HepG2 (cell line): ENCODE results near the gene NEU4. TPM values are rescaled to one million over a fixed set of nuclear protein-coding genes. Genes with fewer than 3 reads are reported as not detected.
"Not testable (repeated sequence)": the region's sequence is repeated elsewhere in the genome, so short reads cannot be mapped to it uniquely, and the experiment has no call there.

Source experiments
- ATAC-seq: fragments of 200-7000 bp; cut with Tn5 transposase; 3 replicates; pipeline ENCODE4 v1.9.1; 2020; ENCODE audit warnings: mild to moderate bottlenecking, moderate library complexity
- BruUV-seq: library from RNA; stranded (reverse); fragments of 400-500 nt; replicated peaks from 2 replicates; lab custom pipeline; 2021; lab: Mats Ljungman, UMichigan
- CTCF ChIA-PET: fragments of 300-600 bp; formaldehyde crosslinking; extraction: SDS; loops from one replicate; lab custom pipeline; 2021; ENCODE audit warnings: low total read pairs, inconsistent platforms, low intra/inter-chr PET ratio; lab: Yijun Ruan, JAX
- POLR2A ChIA-PET: fragments of 350-600 bp; sonication (Branson Sonifier 250); formaldehyde crosslinking; loops from one replicate; lab custom pipeline; 2020; ENCODE audit warnings: antibody characterized with exemption, inconsistent platforms; lab: Yijun Ruan, JAX
- DNase-seq: peaks from one replicate; pipeline ENCODE4 v3.0.0-alpha.2; 2015; ENCODE audit warnings: low spot score
- FAIRE-seq: peaks from 3 replicates; lab custom pipeline; 2011; peaks lifted over from hg19 to GRCh38; lab: Jason Lieb, UNC
- H2AFZ ChIP-seq: one replicate; pipeline ENCODE4 v1.6.1; 2011; ENCODE audit warnings: low read length, inconsistent platforms
- H3K27ac ChIP-seq: fragments of 300-600 bp; 3 replicates; pipeline ENCODE4 v1.8.0; 2011; ENCODE audit warnings: mixed run types, mild to moderate bottlenecking, mixed read lengths, low read length, inconsistent platforms; ENCODE audit not compliant: insufficient read depth; ENCODE audit errors: extremely low read length
- H3K27me3 ChIP-seq, 2 experiments: fragments of 200-600 bp in 1 of 2; 2 replicates in 1 of 2; 3 replicates in 1 of 2; pipeline versions ENCODE4 v1.6.0 to v1.8.0; 2011; ENCODE audit warnings: low read length in 2 of 2, mild to moderate bottlenecking in 2 of 2, moderate library complexity in 2 of 2, inconsistent platforms in 1 of 2; ENCODE audit not compliant: insufficient read depth in 2 of 2, control insufficient read depth in 1 of 2
- H3K36me3 ChIP-seq, 2 experiments: fragments of 200-600 bp in 1 of 2; replicated peaks in 1 of 2; 2 replicates in 1 of 2; 3 replicates in 1 of 2; pipeline versions ENCODE4 v1.5.1 to v1.8.0; 2011; ENCODE audit warnings: low read length in 2 of 2, inconsistent platforms in 1 of 2; ENCODE audit not compliant: insufficient read depth in 2 of 2, control insufficient read depth in 1 of 2
- H3K4me1 ChIP-seq: 2 replicates; pipeline ENCODE4 v1.5.1; 2012; ENCODE audit warnings: low read length, inconsistent platforms; ENCODE audit not compliant: insufficient read depth
- H3K4me2 ChIP-seq: 2 replicates; pipeline ENCODE4 v1.6.0; 2011; ENCODE audit warnings: low read depth, low read length, inconsistent platforms
- H3K4me3 ChIP-seq, 3 experiments: fragments of 200-600 bp in 1 of 3; sonication (generic), shearing (Covaris generic) in 1 of 3; replicated peaks in 1 of 3; 2 replicates each; pipeline ENCODE4 v1.5.1; 2011 to 2016; ENCODE audit warnings: low read length in 3 of 3, inconsistent platforms in 2 of 3, low read depth in 2 of 3, mild to moderate bottlenecking in 2 of 3, control low read depth in 1 of 3, mixed read lengths in 1 of 3; ENCODE audit not compliant: insufficient read depth in 1 of 3
- H3K79me2 ChIP-seq: one replicate; pipeline ENCODE4 v1.6.1; 2011; ENCODE audit warnings: low read length, inconsistent platforms; ENCODE audit not compliant: insufficient read depth
- H3K9ac ChIP-seq: 2 replicates; pipeline ENCODE4 v1.6.0; 2011; ENCODE audit warnings: mild to moderate bottlenecking, low read depth, low read length, inconsistent platforms; ENCODE audit not compliant: insufficient read depth
- H3K9me3 ChIP-seq: 2 replicates; pipeline ENCODE4 v1.5.1; 2012; ENCODE audit warnings: mild to moderate bottlenecking, low read length
- H4K20me1 ChIP-seq: 2 replicates; pipeline ENCODE4 v1.6.0; 2011; ENCODE audit warnings: inconsistent platforms, mild to moderate bottlenecking, low read length, moderate library complexity; ENCODE audit not compliant: insufficient read depth
- FOXO1 ChIP-seq: sonication (generic); formaldehyde crosslinking; IDR thresholded peaks from 2 replicates; pipeline ENCODE4 v1.4.0; 2020; ENCODE audit warnings: missing genetic modification reagents
- POGK ChIP-seq: sonication (generic); formaldehyde crosslinking; conservative IDR thresholded peaks from 2 replicates; pipeline ENCODE4 v1.8.0; 2022; ENCODE audit warnings: mild to moderate bottlenecking, moderate library complexity, missing genetic modification reagents
- ZNF468 ChIP-seq: sonication (generic); formaldehyde crosslinking; IDR thresholded peaks from 2 replicates; pipeline ENCODE4 v1.8.0; 2022; ENCODE audit warnings: mild to moderate bottlenecking, moderate library complexity, missing genetic modification reagents
- ZNF776 ChIP-seq: sonication (generic); formaldehyde crosslinking; IDR thresholded peaks from 2 replicates; pipeline ENCODE4 v1.4.0; 2020; ENCODE audit warnings: mild to moderate bottlenecking, missing genetic modification reagents
- WGBS: methylation state at CpG from one replicate; pipeline ENCODE4 v1.1.6; 2017; ENCODE audit warnings: low lambda C conversion rate; 5-methylcytosine and 5-hydroxymethylcytosine counted together
- in situ Hi-C: cut with HindIII; loops from 2 replicates; pipeline ENCODE4 v1.10.0; 2017; ENCODE audit warnings: low pct_unique_long_range_greater_than_20kb; ENCODE audit not compliant: extremely low pct_ligation_motif_present
- intact Hi-C: fragments of 100-400 bp; cut with micrococcal nuclease; formaldehyde crosslinking; loops from one replicate; pipeline ENCODE4 v1.10.0; 2022; ENCODE audit not compliant: unreplicated experiment
- polyA plus RNA-seq, 8 experiments: library from polyadenylated mRNA; depleted of rRNA in 3 of 8; stranded (reverse) in 7 of 8; unstranded in 1 of 8; fragments of >200 nt; fragmentation: Illumina TruSeq in 4 of 8; extraction: Trizol in 4 of 8; gene quantifications; 2 replicates each; pipeline versions ENCODE4 v1.2.1 to v1.2.3, GENCODE V29; 2011 to 2016; ENCODE audit warnings: low read depth in 4 of 8, missing spikeins in 1 of 8, mixed read lengths in 1 of 8; ENCODE audit not compliant: insufficient read depth in 1 of 8
- total RNA-seq, 5 experiments: library from RNA; depleted of rRNA; stranded (reverse); fragments of >200 nt; fragmentation: Illumina TruSeq; extraction: Trizol; gene quantifications; 2 replicates each; pipeline ENCODE4 v1.2.3, GENCODE V29; 2016; ENCODE audit warnings: low read depth in 1 of 5

NEU4 gene
- total and polyA plus RNA-seq, 2 of the 13 experiments (the other 11 are each of a cell fraction or from before 2014, with no cell fraction given): 53.5 to 107 TPM

DNA sequence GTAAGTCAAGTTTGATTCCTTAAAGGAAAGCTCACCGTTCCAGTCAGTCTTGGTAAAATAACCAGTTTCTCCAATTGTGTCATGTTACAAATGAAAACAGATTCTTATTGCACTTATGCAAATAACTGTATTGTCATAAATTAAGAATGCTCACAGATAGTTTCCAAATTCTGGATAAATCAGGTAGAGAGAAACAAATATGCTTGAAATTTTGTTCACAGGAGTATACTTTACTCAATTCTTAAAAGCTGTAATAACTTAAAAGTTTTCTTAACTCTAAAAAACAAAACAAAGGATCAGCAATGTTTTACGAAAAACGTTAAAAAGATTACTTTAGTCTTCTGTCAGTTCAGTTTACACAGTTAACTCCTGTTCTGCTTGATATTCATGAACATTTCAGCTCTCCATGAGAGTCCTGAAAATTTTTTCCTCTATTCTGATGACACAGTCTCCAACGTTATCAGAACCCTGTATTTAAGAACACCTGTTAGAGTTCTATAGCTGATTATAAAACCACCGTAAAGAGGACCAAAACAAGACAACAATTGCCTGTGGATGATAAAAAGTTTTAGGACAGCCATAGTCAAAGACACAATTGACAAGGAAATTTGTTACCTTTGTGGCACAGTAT lies 27.9 kb upstream of the NEU4 start (continued):
- TF ChIP-seq FOXO1 (CRISPR knock-in tag) (no peak), POGK (CRISPR knock-in tag) (no peak), ZNF776 (CRISPR knock-in tag) (no peak), ZNF468 (CRISPR knock-in tag) (no peak)

DNA sequence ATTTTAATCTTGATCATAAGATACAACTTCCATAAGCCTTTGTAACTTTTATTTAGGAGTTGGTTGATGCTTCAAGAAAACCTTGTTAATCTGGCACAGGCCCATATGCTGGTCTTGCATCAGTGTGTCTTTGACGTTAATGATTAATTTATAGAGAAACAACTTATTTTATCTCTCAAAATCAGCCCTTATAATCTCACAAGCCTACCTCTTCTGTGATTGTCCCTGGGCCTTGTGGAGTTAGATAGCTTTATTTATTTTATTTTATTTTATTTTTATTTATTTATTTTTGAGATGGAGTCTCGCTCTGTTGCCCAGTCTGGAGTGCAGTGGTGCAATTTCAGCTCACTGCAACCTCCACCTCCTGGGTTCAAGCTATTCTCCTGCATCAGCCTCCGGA lies 26.9 kb upstream of the NEU4 start:
- FAIRE-seq, H3K4me2 ChIP-seq, intact Hi-C loops, BruUV-seq, H4K20me1 ChIP-seq, CTCF ChIA-PET, DNase-seq, H3K36me3 ChIP-seq, H3K27me3 ChIP-seq, H3K9ac ChIP-seq, H3K27ac ChIP-seq, in situ Hi-C loops, H2AFZ ChIP-seq, ATAC-seq, H3K79me2 ChIP-seq, H3K4me3 ChIP-seq: not testable (repeated sequence)
- Histone ChIP-seq H3K9me3 (peaks cover 15% of the 10 kb centered on the region), H3K4me1 (peaks cover 27% of the 10 kb centered on the region)
- POLR2A ChIA-PET: interaction anchor here (1.2 to 12.8 kb wide), 2 partner anchors 9 to 27 kb away, joined by 3 to 100 read pairs; partner anchors contain the start of gene NEU4
- WGBS: 80% methylated on average over 3 of the region's 3 CpGs
